Mesenchymal stem cell (in vitro differentiated cells and primary cell): Measurements from ENCODE around the gene RFX6.

ENCODE experiments used
- DNase-seq: peaks from one replicate; pipeline ENCODE4 v3.0.0-alpha.2; 2013
- H2AFZ ChIP-seq: one replicate; pipeline ENCODE4 v1.6.1; 2013; ENCODE audit warnings: low read depth, mild to moderate bottlenecking, control low read depth, inconsistent platforms, low read length, moderate library complexity
- H2AK5ac ChIP-seq: 2 replicates; pipeline ENCODE4 v1.6.1; 2013; ENCODE audit warnings: low read length, moderate library complexity, mild to moderate bottlenecking, inconsistent platforms; ENCODE audit not compliant: severe bottlenecking
- H2BK120ac ChIP-seq: one replicate; pipeline ENCODE4 v1.6.1; 2013; ENCODE audit warnings: low read depth, mild to moderate bottlenecking, inconsistent platforms, low read length, moderate library complexity
- H2BK12ac ChIP-seq, 2 experiments: one replicate each; pipeline ENCODE4 v1.6.1; 2013; ENCODE audit warnings: inconsistent platforms in 2 of 2, low read length in 2 of 2, mild to moderate bottlenecking in 2 of 2, moderate library complexity in 2 of 2, control low read depth in 1 of 2
- H2BK15ac ChIP-seq: one replicate; pipeline ENCODE4 v1.6.1; 2013; ENCODE audit warnings: mild to moderate bottlenecking, low read depth, inconsistent platforms; ENCODE audit not compliant: poor library complexity, severe bottlenecking
- H2BK5ac ChIP-seq: 2 replicates; pipeline ENCODE4 v1.6.1; 2013; ENCODE audit warnings: low read depth, mild to moderate bottlenecking, low read length, control low read depth, inconsistent platforms; ENCODE audit not compliant: poor library complexity, severe bottlenecking
- H3K14ac ChIP-seq, 2 experiments: one replicate each; pipeline ENCODE4 v1.6.1; 2013; ENCODE audit warnings: inconsistent platforms in 2 of 2, low read length in 2 of 2, control low read depth in 1 of 2, mild to moderate bottlenecking in 1 of 2, moderate library complexity in 1 of 2
- H3K18ac ChIP-seq, 2 experiments: one replicate each; pipeline ENCODE4 v1.6.1; 2013; ENCODE audit warnings: inconsistent platforms in 2 of 2, low read length in 2 of 2, control low read depth in 1 of 2, low read depth in 1 of 2, mild to moderate bottlenecking in 1 of 2
- H3K23ac ChIP-seq, 2 experiments: one replicate each; pipeline ENCODE4 v1.6.1; 2013; ENCODE audit warnings: inconsistent platforms in 2 of 2, low read length in 2 of 2, mild to moderate bottlenecking in 2 of 2, moderate library complexity in 2 of 2, control low read depth in 1 of 2
- H3K27ac ChIP-seq: 2 replicates; pipeline ENCODE4 v1.5.1; 2013; ENCODE audit warnings: mild to moderate bottlenecking, moderate library complexity, low read length, control low read depth, inconsistent platforms; ENCODE audit not compliant: poor library complexity, severe bottlenecking
- H3K27me3 ChIP-seq, 2 experiments: 2 replicates each; pipeline versions ENCODE4 v1.6.1 to v1.7.0; 2013; ENCODE audit warnings: low read length in 2 of 2, mild to moderate bottlenecking in 2 of 2, moderate library complexity in 2 of 2, control low read depth in 1 of 2, inconsistent platforms in 1 of 2; ENCODE audit not compliant: control insufficient read depth in 1 of 2, insufficient read depth in 1 of 2
- H3K36me3 ChIP-seq, 2 experiments: 2 replicates each; pipeline versions ENCODE4 v1.6.1 to v1.7.0; 2013; ENCODE audit warnings: low read length in 2 of 2, control low read depth in 1 of 2, inconsistent platforms in 1 of 2, low read depth in 1 of 2, mild to moderate bottlenecking in 1 of 2; ENCODE audit not compliant: insufficient read depth in 2 of 2, control insufficient read depth in 1 of 2
- H3K4ac ChIP-seq, 2 experiments: one replicate each; pipeline ENCODE4 v1.6.1; 2013; ENCODE audit warnings: inconsistent platforms in 2 of 2, low read length in 2 of 2, mild to moderate bottlenecking in 2 of 2, moderate library complexity in 2 of 2, control low read depth in 1 of 2, low read depth in 1 of 2
- H3K4me1 ChIP-seq: 2 replicates; pipeline ENCODE4 v1.6.1; 2013; ENCODE audit warnings: low read depth, low read length, control low read depth; ENCODE audit not compliant: control insufficient read depth, insufficient read depth
- H3K4me2 ChIP-seq: 2 replicates; pipeline ENCODE4 v1.6.1; 2013; ENCODE audit warnings: low read length, mild to moderate bottlenecking, inconsistent platforms; ENCODE audit not compliant: poor library complexity, severe bottlenecking
- H3K4me3 ChIP-seq, 2 experiments: 2 replicates each; pipeline versions ENCODE4 v1.5.1 to v1.7.0; 2013; ENCODE audit warnings: low read length in 2 of 2, mild to moderate bottlenecking in 2 of 2, control low read depth in 1 of 2, low read depth in 1 of 2; ENCODE audit not compliant: insufficient read depth in 1 of 2
- H3K79me1 ChIP-seq: replicated peaks from 2 replicates; pipeline ENCODE4 v1.6.1; 2013; ENCODE audit warnings: mild to moderate bottlenecking, control low read depth, low read length, inconsistent platforms; ENCODE audit not compliant: poor library complexity, severe bottlenecking
- H3K9ac ChIP-seq: 2 replicates; pipeline ENCODE4 v1.7.0; 2013; ENCODE audit warnings: mild to moderate bottlenecking, low read length, moderate library complexity
- H3K9me3 ChIP-seq: 2 replicates; pipeline ENCODE4 v1.7.0; 2013; ENCODE audit warnings: mild to moderate bottlenecking, low read length; ENCODE audit not compliant: control insufficient read depth
- H4K8ac ChIP-seq: one replicate; pipeline ENCODE4 v1.6.1; 2013; ENCODE audit warnings: inconsistent platforms, mild to moderate bottlenecking, low read length, moderate library complexity
- H4K91ac ChIP-seq: one replicate; pipeline ENCODE4 v1.6.1; 2013; ENCODE audit warnings: mild to moderate bottlenecking, low read length, inconsistent platforms
- WGBS: methylation state at CpG from one replicate; pipeline ENCODE4 v1.1.7; 2013; ENCODE audit warnings: mixed read lengths; 5-methylcytosine and 5-hydroxymethylcytosine counted together

Gene RFX6

GRCh38 chr6:116949964-116950363 is 72.9 kb downstream of the RFX6 start:
- H2BK15ac ChIP-seq = no peak overlapping the region
- 13% methylated on average over 1 of the region's 2 CpGs for WGBS
- H4K8ac ChIP-seq = no peak overlapping the region

GRCh38 chr6:116954335-116954734 is 77.3 kb downstream of the RFX6 start:
- WGBS = 61% methylated on average over 1 of the region's 2 CpGs
- no peak overlapping the region for H3K27ac ChIP-seq
- H3K23ac ChIP-seq = no peak overlapping the region
- no peaks in the 10 kb centered on the region for H3K27me3 ChIP-seq
- no peak overlapping the region for H2AK5ac ChIP-seq
- H3K36me3 ChIP-seq = no peaks in the 10 kb centered on the region
- H3K79me1 ChIP-seq = no peaks in the 10 kb centered on the region
- H2BK5ac ChIP-seq = no peak overlapping the region
- no peak overlapping the region for H2BK12ac ChIP-seq
- no peak overlapping the region for H3K9ac ChIP-seq
- no peak overlapping the region for H3K4me3 ChIP-seq
- H2AFZ ChIP-seq = no peak overlapping the region
- no peaks in the 10 kb centered on the region for H3K4me1 ChIP-seq
- DNase-seq = no peak
- H4K8ac ChIP-seq = no peak overlapping the region
- H3K14ac ChIP-seq = no peak overlapping the region
- H2BK15ac ChIP-seq = no peak overlapping the region
- no peak overlapping the region for H3K4ac ChIP-seq
- H3K18ac ChIP-seq = no peak overlapping the region
- no peak overlapping the region for H2BK120ac ChIP-seq
- no peak overlapping the region for H3K4me2 ChIP-seq
- no peaks in the 10 kb centered on the region for H3K9me3 ChIP-seq
- no peak overlapping the region for H4K91ac ChIP-seq

More at GRCh38 chr6:116949964-116950363, 72.9 kb downstream of the RFX6 start:
- no peaks in the 10 kb centered on the region for H3K36me3 ChIP-seq
- no peak overlapping the region for H3K14ac ChIP-seq
- H2AK5ac ChIP-seq = no peak overlapping the region
- H2BK5ac ChIP-seq = no peak overlapping the region
- no peaks in the 10 kb centered on the region for H3K9me3 ChIP-seq
- no peak overlapping the region for H3K9ac ChIP-seq
- no peak overlapping the region for H3K27ac ChIP-seq
- H2BK12ac ChIP-seq = no peak overlapping the region
- H3K4me2 ChIP-seq = no peak overlapping the region
- H3K18ac ChIP-seq = no peak overlapping the region
- H3K79me1 ChIP-seq = no peaks in the 10 kb centered on the region
- no peak overlapping the region for H3K4ac ChIP-seq
- H2BK120ac ChIP-seq = no peak overlapping the region
- H3K4me1 ChIP-seq = no peaks in the 10 kb centered on the region
- no peak overlapping the region for H4K91ac ChIP-seq
- no peak overlapping the region for H2AFZ ChIP-seq
- H3K23ac ChIP-seq = no peak overlapping the region
- no peak for DNase-seq
- no peak overlapping the region for H3K4me3 ChIP-seq
- peaks cover 3 to 4% of the 10 kb centered on the region in 2 experiments for H3K27me3 ChIP-seq

GRCh38 chr6:116954938-116955337 is 77.9 kb downstream of the RFX6 start:
- H2BK5ac ChIP-seq = no peak overlapping the region
- no peak overlapping the region for H3K27ac ChIP-seq
- H3K14ac ChIP-seq = no peak overlapping the region
- no peak overlapping the region for H2AK5ac ChIP-seq
- no peak overlapping the region for H2BK12ac ChIP-seq
- no peaks in the 10 kb centered on the region for H3K27me3 ChIP-seq
- no peak overlapping the region for H4K91ac ChIP-seq
- H3K9me3 ChIP-seq = no peaks in the 10 kb centered on the region
- no peak overlapping the region for H3K4me2 ChIP-seq
- H3K4ac ChIP-seq = no peak overlapping the region
- no peak overlapping the region for H3K4me3 ChIP-seq
- no peak overlapping the region for H3K18ac ChIP-seq
- no peak for DNase-seq
- 89% methylated on average over 6 of the region's 7 CpGs for WGBS
- H3K36me3 ChIP-seq = no peaks in the 10 kb centered on the region
- H2BK15ac ChIP-seq = no peak overlapping the region
- no peak overlapping the region for H3K9ac ChIP-seq
- no peak overlapping the region for H3K23ac ChIP-seq
- no peak overlapping the region for H2BK120ac ChIP-seq
- H4K8ac ChIP-seq = no peak overlapping the region
- no peaks in the 10 kb centered on the region for H3K79me1 ChIP-seq
- H3K4me1 ChIP-seq = no peaks in the 10 kb centered on the region
- no peak overlapping the region for H2AFZ ChIP-seq

- no peak overlapping the region for H2BK12ac ChIP-seq
- H3K4me1 ChIP-seq = no peaks in the 10 kb centered on the region
- H3K4me2 ChIP-seq = no peak overlapping the region
- H3K4me3 ChIP-seq = no peak overlapping the region
- H3K23ac ChIP-seq = no peak overlapping the region
- 80% methylated on average over 1 of the region's 7 CpGs for WGBS
- no peaks in the 10 kb centered on the region for H3K27me3 ChIP-seq
- no peak overlapping the region for H2BK120ac ChIP-seq
- H2BK5ac ChIP-seq = no peak overlapping the region
- no peaks in the 10 kb centered on the region for H3K79me1 ChIP-seq
- no peak overlapping the region for H4K91ac ChIP-seq
- no peak overlapping the region for H2BK15ac ChIP-seq
- no peaks in the 10 kb centered on the region for H3K9me3 ChIP-seq
- H3K4ac ChIP-seq = no peak overlapping the region
- H3K27ac ChIP-seq = no peak overlapping the region
- H2AFZ ChIP-seq = no peak overlapping the region
- H3K36me3 ChIP-seq = no peaks in the 10 kb centered on the region
- no peak overlapping the region for H2AK5ac ChIP-seq
- no peak overlapping the region for H3K18ac ChIP-seq
- no peak overlapping the region for H3K14ac ChIP-seq
- H3K9ac ChIP-seq = no peak overlapping the region
- no peak overlapping the region for H4K8ac ChIP-seq
- DNase-seq = no peak
These were observed 78.7 kb downstream of the RFX6 start for GRCh38 chr6:116955773-116956172.
